Hepatic stellate cell (primary cell): ENCODE results near the gene SGCD.
"Not testable (repeated sequence)": the region's sequence is repeated elsewhere in the genome, so short reads cannot be mapped to it uniquely, and the experiment has no call there.

ENCODE experiments used
- DNase-seq: peaks from one replicate; pipeline ENCODE4 v3.0.0; 2011; ENCODE audit warnings: low spot score

Gene SGCD

DNA sequence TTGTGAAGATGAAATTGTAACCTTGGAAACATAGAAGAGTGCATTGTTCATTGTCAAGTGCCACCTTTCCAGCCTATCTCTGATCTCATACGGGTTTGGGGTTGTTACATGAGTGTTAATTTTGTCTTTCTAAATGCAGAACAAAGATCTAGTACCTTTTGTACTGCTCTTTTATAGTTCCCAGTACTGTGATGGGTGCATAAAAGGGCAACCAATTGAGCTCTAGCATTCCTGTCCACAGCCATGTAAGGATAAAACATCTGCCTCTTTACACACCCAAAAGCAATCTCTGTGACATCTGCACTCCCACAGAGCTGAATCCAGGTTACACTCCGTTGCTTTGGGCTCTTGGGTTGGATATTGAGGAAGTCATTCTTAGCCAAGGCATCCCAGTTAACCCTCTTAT, 255.2 kb downstream of the SGCD start:
- no peak for DNase-seq

GRCh38 chr5:156584871-156585270, 257.9 kb downstream of the SGCD start:
- DNase-seq, result no peak

GRCh38 chr5:156585999-156586398, 259.0 kb downstream of the SGCD start:
- no peak for DNase-seq

GRCh38 chr5:156587012-156587411, 260.0 kb downstream of the SGCD start:
- DNase-seq, result no peak

- no peak for DNase-seq
Observed at GRCh38 chr5:156588306-156588705, 261.3 kb downstream of the SGCD start.

- DNase-seq, result no peak
Observed at GRCh38 chr5:156589104-156589945, 262.4 kb downstream of the SGCD start.

DNA sequence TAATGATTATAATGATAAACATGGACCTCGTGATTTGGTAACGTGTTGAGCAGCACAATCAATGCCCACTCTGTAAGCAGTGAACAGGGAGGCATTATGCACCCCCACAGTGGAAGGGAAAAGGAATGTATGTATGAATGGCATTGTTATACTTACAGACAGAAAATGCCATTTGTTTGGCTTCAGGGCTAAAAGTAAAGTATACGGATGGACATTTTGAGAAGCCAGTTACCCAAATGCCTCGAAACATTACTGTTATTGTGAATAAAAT, 262.9 kb downstream of the SGCD start:
- DNase-seq, result no peak

DNA sequence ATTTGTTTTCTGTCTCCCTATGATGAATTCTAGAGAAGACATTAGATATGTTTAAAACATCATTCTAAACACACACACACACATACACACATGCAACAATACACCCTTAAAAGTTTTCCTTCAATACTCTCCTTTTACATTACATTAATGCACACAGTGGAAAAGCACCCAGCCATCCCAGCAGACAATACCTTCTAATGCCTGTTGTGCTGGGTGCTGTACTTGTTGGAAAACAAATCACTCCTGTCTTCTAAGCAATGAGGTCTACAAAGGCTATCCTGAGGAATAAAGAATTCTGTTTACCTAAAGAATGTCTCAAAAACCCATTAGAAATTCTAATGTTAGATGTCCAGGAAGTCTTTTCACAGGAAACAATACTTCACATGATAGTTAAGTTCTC, 264.0 kb downstream of the SGCD start:
- DNase-seq, result no peak

DNA sequence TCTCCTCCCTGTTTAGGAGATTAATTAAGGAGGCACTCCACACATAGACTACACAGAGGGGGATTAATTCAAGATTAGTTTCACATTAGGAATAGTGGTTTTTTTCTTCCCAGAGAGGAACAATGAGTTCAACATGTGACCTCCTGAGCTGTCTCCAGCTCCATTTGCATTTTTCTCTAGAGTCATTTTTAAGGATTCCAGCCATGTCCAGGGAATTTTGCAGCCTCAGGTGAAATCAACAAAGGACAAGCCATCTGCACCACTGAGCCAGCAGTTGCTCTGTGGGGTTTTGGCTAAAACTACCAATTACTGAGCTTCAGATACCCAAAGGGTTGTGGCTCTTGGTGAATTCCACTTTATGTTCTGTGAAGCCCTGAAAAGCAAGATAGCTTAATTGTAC, 264.7 kb downstream of the SGCD start:
- no peak for DNase-seq

DNA sequence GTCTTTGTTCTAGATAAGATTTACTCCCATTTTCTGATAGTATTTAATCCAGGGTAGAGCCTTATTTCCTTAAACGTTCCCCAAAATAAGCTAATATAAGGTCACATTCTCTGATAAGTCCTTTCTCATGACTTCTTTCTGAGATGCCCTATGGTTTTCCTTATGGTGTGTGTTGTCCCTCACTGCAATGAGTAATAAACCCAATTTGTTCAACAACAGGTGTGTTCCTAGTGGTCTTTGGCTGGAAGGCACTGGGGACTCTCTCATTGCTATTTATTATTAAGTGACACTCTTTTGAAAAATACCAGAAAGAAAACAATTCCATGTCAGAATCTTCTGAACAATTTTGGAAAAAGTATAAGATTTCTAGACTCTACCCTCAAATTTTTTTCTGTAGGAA, 266.6 kb downstream of the SGCD start:
- DNase-seq, result no peak

GRCh38 chr5:156594406-156594805, 267.4 kb downstream of the SGCD start:
- no peak for DNase-seq

GRCh38 chr5:156595132-156595787, 268.3 kb downstream of the SGCD start:
- DNase-seq, result no peak

- no peak for DNase-seq
Observed at GRCh38 chr5:156597276-156597675, 270.3 kb downstream of the SGCD start.

DNA sequence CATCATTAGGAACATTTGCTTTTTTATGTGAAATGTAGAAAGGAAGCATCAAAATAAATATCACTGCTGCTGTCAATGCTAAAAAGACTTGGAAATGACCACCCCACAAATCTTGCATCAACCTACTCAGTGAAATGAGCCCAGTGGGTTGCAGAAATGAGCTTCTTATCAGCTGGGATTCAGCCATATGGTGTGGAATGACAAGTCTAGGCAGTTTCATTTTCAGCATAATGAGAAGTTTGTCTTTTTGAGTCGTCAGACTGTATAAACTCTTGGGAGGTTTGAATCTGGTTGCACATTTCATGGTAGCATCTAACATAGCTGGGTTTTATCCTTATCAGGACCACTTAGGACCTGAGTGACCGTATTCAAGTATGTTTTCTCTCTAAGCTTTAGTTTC, 272.0 kb downstream of the SGCD start:
- DNase-seq, result no peak

- DNase-seq, result not testable (repeated sequence)
Observed at GRCh38 chr5:156610582-156610981, 283.6 kb downstream of the SGCD start.

DNA sequence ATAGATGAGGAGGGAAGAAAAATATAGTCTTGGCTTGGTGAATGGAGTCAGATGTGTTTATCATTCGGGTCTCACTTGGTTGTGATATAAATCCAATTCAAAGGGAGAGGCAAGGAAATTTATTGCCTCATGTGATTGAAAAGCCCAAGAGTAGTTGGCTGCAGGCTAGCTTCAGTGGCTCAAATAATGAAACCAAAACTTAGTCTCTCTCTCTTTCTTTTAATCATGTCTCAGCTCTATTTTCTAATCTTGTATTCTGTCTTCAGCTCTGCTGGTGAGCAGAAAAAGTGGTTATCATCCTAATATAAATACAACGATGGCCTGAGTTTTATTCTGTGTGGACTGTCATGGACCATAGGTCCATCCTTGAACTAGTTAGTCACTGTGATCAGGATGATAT, 288.9 kb downstream of the SGCD start:
- no peak for DNase-seq

DNA sequence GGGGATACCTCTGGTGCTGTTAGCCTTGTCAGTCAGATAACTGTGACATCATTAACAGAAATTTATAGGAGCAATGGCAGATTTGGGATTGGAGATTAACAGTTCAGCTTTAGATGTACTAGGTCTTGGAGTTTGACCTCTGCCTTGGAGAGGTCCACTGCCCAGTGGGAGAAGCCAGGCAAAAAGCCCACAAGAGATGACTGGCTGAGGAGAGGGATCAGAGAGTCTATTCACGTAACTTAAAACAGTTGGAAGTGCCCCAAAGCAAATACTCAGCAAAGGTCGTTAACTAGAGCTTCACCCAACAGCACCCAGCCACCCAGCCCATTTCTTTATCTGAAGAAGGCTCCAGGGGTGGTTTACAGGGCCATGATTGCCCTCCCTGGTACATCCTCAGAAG, 290.5 kb downstream of the SGCD start:
- DNase-seq, result no peak

DNA sequence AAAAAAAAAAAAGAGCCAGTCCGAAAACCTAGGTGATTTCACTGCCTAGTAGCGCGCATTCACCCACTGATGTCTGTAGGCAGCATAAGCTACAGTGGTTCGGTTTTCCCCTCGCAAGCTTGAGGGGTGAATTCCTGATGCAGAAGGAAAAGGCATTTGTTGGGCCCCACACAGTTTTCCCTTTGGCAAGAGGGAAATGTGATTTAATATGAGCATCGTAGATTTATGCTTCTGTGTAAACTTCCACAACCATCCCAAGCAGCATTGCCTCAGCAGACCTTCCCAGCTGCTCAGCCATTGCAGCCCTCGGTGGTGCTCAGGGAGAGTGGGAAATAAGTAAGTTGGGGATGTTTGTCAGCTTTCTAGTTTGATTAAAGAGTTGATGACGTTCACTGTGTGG, 291.6 kb downstream of the SGCD start:
- no peak for DNase-seq

- DNase-seq, result no peak
Observed at GRCh38 chr5:156621719-156622118, 294.8 kb downstream of the SGCD start.

DNA sequence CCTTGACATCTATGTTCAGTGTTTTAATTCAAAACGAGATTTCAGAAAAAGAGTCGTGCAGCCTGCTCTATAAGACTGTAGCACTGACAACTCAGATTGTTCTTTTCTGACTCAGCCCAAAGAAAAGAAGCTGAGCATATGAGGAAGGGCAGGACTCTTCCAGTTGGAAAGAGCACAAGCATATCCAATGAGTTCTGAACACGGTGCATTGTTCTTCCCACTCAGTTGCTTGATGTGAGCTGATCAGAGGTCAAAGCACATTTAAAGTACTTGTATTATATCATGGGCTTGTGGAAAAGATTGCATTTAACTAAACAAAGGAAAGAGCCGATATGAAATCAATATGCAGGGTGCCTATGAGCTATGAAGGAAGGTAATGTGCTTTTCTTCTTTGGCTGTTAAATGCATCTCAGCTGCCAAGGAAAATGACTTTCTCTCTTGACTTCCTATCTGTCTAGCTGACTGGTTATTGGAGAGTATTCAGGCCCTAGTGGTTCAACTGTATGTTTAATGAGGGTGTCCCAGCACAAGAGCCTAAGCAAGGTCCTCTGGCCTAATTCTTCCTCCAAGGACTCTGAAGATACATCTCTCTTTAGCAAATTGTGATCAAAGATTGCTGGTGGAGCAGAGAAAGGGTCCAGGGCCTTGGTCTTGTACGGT, 296.5 kb downstream of the SGCD start:
- DNase-seq, result no peak

DNA sequence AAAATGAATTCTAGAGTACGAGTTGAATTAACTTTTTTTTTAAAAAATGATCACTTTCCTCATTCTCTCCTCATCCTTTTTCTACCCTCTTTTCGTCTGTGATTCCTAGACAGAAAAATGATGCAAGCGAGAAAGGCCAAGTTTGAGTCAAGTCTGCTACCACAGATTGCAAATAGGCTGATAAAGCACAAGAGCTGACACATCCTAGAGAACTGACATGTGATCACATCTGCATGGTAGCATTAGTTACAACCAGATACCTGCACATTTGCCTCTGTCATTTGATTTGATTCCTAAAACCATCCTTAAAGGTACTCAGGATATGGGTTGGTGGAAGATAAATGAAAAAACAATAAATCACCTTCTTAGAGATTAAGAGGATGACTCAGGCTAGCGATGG, 297.7 kb downstream of the SGCD start:
- DNase-seq, result no peak

- DNase-seq, result no peak
Observed at GRCh38 chr5:156628421-156628820, 301.5 kb downstream of the SGCD start.

GRCh38 chr5:156631005-156631404, 304.0 kb downstream of the SGCD start:
- no peak for DNase-seq

DNA sequence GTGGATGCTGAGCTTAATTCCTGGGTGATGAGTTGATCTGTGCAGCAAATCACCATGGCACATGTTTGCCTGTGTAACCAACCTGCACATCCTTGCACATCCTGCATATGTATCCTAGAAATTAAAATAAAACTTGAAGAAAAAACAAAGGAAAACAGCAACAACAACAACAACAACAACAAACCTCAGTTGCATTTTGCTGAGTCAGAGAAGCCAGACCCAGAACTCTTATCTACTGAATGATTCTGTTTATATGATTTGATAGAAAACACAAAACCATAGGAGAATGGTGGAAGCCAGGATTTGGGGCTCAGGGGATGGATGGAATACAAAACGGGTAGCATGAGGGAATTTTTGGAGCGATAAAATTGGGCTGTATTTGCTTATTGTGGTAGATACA, 307.3 kb downstream of the SGCD start:
- no peak for DNase-seq
